Stimulated activated CD8-positive, alpha-beta memory T cell treated with anti-CD3 and anti-CD28 coated beads, Interleukin-4, amount 100 ng/mL, for 1 hour (primary cell): ENCODE measurements around the gene ELK3.
A peak's percentile ranks its signal among the peaks of the same experiment; 100 is the strongest.

ENCODE experiments used
- DNase-seq, 2 donors: peaks; one replicate each; pipeline ENCODE4 v3.0.0-alpha.2; 2020; ENCODE audit warnings: low read depth in 2 of 2, low spot score in 1 of 2

Gene ELK3

GRCh38 chr12:96187956-96188355, 6.2 kb upstream of the ELK3 start:
- no peak for DNase-seq

DNA sequence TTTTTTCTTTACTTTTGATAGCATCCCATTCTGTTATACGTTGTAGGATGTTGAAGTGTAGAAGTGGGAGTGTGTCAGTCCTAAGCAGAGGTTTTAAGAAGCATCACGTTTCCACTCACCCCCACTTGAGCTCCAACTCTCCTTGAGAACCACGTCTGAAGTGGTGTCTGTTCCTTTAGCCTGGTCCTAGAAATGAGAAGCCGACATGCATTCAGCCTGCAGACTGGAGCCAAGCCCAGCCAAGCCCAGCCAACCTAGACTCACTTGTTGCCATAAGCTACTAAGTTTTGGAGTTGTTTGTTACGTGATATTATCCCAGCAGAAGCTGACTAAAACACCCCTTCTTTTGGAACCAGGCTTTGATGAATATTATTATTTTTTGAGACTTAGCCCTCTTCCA, 4.4 kb upstream of the ELK3 start:
- no peak for DNase-seq

GRCh38 chr12:96190413-96191108, 3.6 kb upstream of the ELK3 start:
- no peak for DNase-seq

- no peak for DNase-seq
Measured at GRCh38 chr12:96192926-96193573, 1.1 kb upstream of the ELK3 start.

DNA sequence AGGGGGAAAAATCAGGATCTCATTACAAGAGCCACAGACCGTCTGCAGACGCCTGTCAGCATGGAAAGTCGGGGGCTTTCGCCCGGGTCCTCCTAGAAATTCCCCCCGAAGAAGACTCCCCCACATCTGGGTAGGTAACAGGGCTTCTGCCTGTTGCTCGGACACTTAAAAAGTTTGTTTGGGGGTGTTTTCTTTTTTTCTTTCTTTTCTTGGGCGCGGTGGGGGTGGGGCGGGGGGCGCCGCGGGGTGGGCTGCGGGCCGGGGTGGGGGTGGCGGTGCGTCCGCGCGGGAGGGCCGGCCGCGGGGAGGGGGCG, 358 bp downstream of the ELK3 start:
- no peak for DNase-seq

DNA sequence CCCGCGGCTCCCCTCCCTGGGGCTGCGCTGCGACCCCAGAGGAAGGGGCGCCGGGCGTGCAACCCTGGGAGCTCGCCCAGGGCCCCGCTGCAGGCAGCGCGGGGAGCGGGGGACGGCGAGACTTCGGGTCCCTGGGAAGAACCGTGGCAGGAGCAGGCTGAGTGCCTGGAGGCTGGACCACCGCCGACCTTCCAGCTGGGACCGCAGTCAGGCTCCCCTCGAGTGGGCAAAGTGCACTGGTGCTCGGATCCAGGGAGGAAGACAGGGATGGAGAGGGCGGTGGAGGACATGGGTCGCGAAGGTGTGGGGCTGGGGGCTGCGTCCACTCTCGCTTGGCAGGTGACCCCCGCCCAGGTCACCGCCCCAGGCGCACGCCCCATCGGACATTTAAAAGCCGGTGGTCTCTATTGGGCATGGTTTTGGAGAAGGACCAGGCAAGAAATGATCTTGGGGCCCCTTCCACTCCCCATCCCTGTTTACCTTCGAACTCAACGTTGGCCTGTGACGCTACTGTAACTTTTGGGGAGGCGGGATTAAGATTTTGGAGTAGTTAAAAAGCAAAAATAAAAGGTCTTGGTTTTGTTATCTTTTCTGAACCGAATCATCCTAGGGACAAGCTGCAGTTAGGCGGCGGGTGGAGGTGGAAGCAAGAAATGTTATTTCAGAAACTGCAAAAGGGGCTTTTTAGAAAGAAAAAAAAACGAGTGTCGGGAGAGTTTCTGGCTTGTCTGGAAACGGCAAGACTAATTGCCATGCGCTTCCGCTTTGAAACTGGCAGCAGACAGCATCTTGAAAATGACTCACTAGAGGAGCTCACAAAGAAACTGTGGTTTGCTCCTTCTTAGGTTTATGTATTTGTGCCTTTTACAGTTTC, 1.0 kb downstream of the ELK3 start:
- DNase-seq, result peak in 1 of 2 donors; percentile 46

DNA sequence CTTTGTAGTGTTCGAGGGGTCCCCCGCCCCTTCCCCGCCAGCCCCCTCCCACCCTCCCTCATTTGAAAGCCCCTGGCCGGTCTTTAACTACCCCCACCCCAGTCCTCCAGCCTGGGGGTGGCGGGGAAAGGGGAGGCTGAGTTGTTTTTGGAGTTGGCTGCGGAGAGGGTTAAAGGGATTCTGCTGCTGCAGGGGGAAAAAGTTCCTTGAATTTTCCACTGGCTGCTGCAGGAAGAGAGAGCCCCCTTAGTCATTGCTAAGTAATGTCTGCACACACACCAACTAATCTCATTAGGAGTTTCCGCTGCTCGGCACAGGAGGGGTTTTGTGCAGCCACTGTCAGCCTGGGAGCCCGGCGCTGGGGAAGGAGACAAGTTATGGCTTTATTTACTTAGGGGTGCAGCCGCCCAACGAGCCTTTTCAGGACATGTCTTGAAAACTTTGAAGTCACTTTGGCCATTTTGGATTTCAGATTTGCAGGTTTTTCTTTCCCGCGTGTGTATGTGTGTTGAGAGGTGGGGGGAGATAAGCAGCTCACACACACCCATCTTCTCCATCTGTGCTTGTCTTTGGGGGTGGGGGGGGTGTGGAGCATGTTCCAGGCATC, 1.8 kb downstream of the ELK3 start:
- DNase-seq, result no peak

- no peak for DNase-seq
Measured at GRCh38 chr12:96196781-96197180, 2.6 kb downstream of the ELK3 start.

GRCh38 chr12:96197503-96198272, 3.5 kb downstream of the ELK3 start:
- DNase-seq, result no peak

- DNase-seq, result no peak
Measured at GRCh38 chr12:96198965-96199364, 4.8 kb downstream of the ELK3 start.

DNA sequence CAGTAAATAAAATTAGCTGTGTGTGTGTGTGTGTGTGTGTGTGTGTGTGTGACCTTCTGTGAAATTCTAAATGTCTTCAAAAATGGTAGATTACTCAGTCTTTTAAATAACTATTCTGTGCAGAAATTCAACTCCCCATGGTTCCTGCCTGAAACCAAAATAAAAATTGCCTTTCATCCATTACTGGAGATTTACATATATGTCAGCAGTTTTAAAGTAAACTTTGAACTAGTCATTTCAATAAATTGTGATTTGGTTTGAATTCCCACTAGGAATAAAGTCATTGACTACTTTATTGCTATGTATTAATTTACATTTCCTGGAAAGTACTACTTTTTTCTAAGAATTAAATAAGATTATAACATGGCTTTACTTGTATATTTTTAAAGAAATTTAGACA, 5.3 kb downstream of the ELK3 start:
- DNase-seq, result no peak

- no peak for DNase-seq
Measured at GRCh38 chr12:96201272-96202227, 7.4 kb downstream of the ELK3 start.

DNA sequence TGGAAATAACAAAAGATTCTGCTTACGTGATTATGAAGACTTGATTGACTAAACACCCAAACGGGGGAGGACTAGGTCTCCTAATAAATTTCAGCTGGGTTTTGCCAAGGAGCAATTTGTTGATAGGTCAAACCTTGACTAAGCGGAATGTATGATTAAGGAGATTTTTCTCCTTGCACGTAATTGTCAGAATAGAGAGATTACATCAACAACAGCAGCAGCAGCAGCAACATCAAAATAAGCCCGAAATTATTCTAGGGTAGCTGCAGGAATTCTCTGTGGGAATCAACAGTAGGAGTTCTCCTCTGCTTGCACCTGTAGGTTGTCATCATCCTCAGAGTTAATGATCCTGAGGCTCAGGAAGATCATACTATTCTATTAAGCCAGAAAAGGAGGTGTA, 10.2 kb downstream of the ELK3 start:
- no peak for DNase-seq

GRCh38 chr12:96205908-96206307, 11.7 kb downstream of the ELK3 start:
- no peak for DNase-seq

GRCh38 chr12:96206936-96207662, 12.9 kb downstream of the ELK3 start:
- DNase-seq, result no peak

GRCh38 chr12:96208346-96208745, 14.2 kb downstream of the ELK3 start:
- DNase-seq, result no peak

- DNase-seq, result no peak
Measured at GRCh38 chr12:96208801-96209549, 14.8 kb downstream of the ELK3 start.

DNA sequence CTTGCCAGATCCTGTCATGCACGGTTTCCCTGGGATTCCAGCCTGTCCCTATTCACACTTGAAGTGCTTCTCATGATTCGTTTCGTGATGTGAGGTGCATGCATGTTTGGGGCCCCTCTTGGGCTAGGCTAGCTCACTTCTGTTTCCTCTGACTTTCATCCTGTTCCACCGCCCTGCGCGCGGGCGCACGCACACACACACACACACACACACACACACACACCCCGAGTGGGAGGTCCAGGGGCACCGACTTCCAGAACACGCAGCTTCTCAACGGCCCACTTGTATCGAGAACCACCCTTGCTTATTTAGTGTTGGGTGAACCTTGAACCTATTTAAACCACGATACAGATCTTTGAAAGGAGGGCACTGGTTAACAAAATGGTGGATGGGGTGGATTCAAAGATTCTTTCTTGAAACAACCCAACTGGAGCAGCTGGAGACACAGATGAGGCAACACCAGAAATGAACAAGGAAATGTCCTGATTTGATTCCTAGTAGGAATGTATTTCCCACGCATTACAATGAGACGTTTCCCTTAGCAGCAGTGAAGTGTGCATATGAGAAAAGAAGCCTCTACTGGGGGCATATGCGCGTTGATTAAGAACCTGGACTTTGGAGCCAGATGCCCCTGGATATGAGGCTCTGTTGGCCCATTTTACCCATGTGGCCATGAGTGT, 16.3 kb downstream of the ELK3 start:
- no peak for DNase-seq
